Panc1 (cell line): ENCODE results near the gene ABLIM2.

Experiments used
- CTCF ChIP-seq: fragments of 450-650 bp; IDR thresholded peaks from 2 replicates; pipeline ENCODE4 v1.5.1; 2017; ENCODE audit warnings: mild to moderate bottlenecking
- POLR2AphosphoS5 ChIP-seq: IDR thresholded peaks from 2 replicates; pipeline ENCODE4 v1.6.1; 2012; ENCODE audit warnings: mild to moderate bottlenecking, low read depth, low read length, moderate library complexity
- REST ChIP-seq, 2 experiments: IDR thresholded peaks; 2 replicates each; pipeline ENCODE4 v1.6.1; 2011 to 2012; ENCODE audit warnings: low read depth in 2 of 2, control low read depth in 1 of 2, low read length in 1 of 2, mild to moderate bottlenecking in 1 of 2, moderate library complexity in 1 of 2; ENCODE audit not compliant: insufficient read depth in 1 of 2
- SIN3A ChIP-seq: IDR thresholded peaks from 2 replicates; pipeline ENCODE4 v1.6.1; 2012; ENCODE audit warnings: low read depth, mild to moderate bottlenecking, low read length, moderate library complexity, borderline replicate concordance; ENCODE audit not compliant: insufficient read depth

- TF ChIP-seq CTCF = no peak
- TF ChIP-seq REST (IDR thresholded peaks at IDR 0.05; ENCODE audit: insufficient read depth in 1 of 2, low read depth in 2 of 2, low read length in 1 of 2) = no peak
- TF ChIP-seq SIN3A = no peak
- no peak for TF ChIP-seq POLR2AphosphoS5
Observed at GRCh38 chr4:8163026-8163425, 4.4 kb upstream of the ABLIM2 start.
